DOHH2 (cell line): Measurements from ENCODE around the gene TMPRSS4.

Experiments used
- EZH2phosphoT487 ChIP-seq: fragments of 200-600 bp; sonication (generic); IDR thresholded peaks from 2 replicates; pipeline ENCODE4 v1.6.1; 2017; ENCODE audit warnings: borderline replicate concordance, mild to moderate bottlenecking, antibody characterized with exemption, low read length, moderate library complexity, mixed read lengths
- TF ChIP-seq, protein P1 (sequence below): fragments of 200-600 bp; sonication (generic); IDR thresholded peaks from one replicate; pipeline ENCODE4 v1.5.1; 2014; ENCODE audit warnings: antibody characterized with exemption, mild to moderate bottlenecking, low read depth, low read length; ENCODE audit not compliant: poor library complexity, severe bottlenecking

DNA sequence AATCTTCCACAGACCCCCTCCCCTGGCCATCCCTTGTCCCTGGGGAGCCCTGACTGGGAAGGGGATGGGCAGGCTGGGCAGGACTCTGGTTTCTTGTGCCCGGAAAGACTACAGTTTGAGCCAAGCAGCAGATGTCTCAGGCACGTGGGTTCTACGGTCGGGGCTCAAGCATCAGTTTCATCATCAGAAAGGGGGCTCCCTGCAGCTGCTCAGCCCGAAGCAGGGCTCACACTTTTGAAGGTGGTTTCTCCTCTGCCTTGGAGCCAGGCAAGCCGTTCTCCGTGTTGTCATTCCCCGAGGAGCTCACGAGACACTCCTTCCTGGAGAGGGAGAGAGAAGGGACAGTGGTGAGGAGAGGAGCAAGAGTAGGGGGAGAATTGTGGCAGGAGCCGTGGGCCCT, 59.9 kb downstream of the TMPRSS4 start:
- TF ChIP-seq, protein P1, sequence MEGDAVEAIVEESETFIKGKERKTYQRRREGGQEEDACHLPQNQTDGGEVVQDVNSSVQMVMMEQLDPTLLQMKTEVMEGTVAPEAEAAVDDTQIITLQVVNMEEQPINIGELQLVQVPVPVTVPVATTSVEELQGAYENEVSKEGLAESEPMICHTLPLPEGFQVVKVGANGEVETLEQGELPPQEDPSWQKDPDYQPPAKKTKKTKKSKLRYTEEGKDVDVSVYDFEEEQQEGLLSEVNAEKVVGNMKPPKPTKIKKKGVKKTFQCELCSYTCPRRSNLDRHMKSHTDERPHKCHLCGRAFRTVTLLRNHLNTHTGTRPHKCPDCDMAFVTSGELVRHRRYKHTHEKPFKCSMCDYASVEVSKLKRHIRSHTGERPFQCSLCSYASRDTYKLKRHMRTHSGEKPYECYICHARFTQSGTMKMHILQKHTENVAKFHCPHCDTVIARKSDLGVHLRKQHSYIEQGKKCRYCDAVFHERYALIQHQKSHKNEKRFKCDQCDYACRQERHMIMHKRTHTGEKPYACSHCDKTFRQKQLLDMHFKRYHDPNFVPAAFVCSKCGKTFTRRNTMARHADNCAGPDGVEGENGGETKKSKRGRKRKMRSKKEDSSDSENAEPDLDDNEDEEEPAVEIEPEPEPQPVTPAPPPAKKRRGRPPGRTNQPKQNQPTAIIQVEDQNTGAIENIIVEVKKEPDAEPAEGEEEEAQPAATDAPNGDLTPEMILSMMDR = no peak
- no peak for TF ChIP-seq EZH2phosphoT487
